HuH-7 (cell line): ENCODE measurements around the gene IMPA2.
A peak's percentile ranks its signal among the peaks of the same experiment; 100 is the strongest.
"Not testable (repeated sequence)": the region's sequence is repeated elsewhere in the genome, so short reads cannot be mapped to it uniquely, and the experiment has no call there.

Experiments
- DNase-seq: peaks from one replicate; pipeline ENCODE4 v3.0.0; 2011; ENCODE audit warnings: low spot score

Gene IMPA2

GRCh38 chr18:11981192-11981542 is at the start of gene IMPA2:
TSS of gene IMPA2 (plus strand) at chr18:11981507. CDS start at chr18:11981670, 163 bp downstream.
- no peak for DNase-seq

DNA sequence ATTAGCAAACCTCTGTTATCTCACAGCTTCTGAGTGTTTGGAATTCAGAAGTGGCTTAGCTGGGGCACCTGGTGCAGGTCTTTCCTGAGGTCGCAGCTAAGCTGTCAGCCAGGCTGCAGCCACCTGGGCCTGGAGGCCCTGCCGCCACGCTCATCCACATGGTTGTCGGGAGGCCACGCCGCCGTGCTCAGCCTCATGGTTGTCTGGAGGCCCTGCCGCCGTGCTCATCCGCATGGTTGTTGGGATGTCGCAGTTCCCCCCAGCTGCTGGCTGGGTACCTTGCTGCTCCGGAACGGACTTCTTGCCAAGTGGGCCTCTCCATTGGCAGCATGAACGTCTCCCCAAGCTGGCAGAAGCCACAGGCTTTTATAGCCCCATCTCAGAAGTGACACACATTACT is 48.9 kb upstream of the IMPA2 start:
- DNase-seq, result no peak

DNA sequence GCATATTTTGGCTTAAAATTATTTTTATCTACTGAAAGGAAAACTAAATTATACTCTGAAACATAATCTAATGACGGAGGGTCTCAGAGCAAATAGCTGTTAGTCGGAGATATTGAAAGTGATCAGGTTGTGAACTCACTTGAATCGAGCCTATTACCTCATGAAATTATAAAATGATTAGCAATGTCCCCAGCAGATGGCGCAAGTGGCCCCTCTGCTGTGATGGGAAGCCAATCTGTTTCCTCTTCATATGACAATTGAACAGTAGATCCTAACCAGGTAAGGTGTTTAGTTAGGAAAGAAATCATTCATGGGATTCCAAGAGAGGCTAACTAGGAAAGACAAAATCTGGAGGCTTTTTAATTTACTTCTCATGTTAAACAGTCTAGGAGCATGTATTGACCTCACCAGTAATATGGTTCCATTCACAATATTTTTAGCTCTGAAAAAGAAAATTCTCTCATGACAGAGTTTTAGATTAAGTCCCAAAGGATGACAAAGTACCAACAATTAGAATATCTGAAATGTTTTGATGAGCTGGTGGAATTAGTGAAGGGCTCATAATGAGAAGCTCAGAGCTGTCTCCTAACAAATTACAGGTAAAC is 43.3 kb upstream of the IMPA2 start:
- DNase-seq, result peak; percentile 91

DNA sequence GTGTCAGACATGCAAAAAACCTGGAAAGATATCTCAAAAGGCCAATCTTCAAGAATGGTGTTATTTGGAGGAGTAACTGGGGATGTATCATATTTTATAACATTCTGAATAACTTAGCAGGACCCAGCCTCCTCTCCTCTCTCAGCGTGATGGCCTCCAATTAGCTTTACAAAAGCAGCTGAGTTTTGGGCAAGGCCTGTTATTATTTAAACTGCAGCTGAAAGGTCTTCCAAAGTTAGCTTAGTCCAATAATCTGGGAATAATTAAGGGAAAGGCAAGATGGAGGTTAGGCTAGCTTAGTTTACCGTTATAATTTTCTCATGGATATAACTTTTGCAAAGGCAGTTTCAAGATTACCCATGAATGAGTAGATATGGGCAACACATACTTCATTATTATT is 40.4 kb upstream of the IMPA2 start:
- no peak for DNase-seq

- no peak for DNase-seq
Observed at GRCh38 chr18:11943551-11943950, 37.8 kb upstream of the IMPA2 start.

- DNase-seq, result no peak
Observed at GRCh38 chr18:11944252-11944651, 37.1 kb upstream of the IMPA2 start.

DNA sequence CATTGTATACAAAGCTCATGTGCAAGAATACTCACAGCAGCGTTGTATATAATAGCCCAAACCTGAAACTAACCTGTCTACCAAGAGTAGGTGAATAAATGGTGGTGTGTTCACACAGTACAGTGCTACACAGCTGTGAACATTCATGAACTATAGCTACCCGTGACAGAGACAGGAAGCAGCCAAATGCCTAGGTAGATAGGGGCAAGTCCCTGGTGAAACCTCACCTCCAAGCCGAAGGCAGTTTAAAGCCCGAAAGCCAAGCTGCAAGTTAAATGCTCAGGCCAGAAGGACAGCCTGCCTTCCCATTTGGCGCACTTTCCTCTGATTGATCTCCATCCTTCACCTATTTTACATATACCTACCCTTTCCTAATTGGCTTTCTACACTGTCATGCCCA is 36.5 kb upstream of the IMPA2 start:
- DNase-seq, result no peak

DNA sequence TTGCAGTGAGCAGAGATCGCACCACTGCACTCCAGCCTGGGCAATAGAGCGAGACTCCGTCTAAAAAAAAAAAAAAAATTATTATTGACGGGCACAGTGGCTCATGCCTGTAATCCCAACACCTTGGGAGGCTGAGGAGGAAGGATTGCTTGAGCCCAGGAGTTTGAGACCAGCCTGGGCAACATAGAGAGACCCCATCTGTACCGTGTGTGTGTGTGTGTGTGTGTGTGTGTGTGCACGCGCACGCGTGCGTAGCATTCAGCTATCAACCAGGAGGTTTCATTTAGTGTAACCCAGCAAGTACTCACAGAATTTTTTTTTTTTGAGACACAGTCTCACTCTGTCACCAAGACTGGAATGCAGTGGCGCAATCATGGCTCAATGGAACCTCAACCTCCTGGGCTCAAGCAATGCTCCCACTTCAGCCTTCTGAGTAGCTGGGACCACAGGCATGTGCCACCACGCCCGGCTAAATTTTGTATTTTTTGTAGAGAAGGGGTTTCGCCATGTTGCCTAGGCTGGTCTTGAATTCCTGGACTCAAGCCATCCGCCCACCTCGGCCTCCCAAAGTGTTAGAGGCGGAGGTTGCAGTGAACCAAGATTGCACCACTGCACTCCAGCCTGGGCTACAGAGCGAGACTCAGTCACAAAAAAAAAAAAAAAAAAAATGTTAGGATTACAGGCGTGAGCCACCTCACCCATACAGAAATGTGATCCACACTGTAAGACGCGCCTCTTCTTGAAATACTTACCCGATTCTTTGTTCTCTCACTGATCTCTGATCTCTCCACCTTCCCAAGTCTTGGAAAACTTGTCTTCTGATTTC is 35.3 kb upstream of the IMPA2 start:
- DNase-seq, result not testable (repeated sequence)

DNA sequence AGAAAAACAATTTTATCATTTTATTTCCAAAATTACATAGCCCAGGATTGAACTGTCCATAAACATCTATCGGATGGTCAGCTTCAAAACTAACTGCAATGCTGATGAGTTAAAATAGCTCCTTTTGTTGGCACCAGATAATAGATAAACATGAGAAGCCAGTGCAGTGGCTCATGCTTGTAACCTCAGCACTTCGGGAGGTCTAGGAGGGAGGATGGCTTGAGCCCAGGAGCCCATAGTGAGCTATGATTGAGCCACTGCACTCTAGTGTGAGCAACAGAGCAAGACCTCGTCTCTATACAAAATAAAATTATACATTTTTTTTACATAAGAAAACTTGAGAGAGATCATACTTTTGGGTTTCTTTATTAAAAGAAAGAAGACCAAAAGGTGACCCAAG is 34.6 kb upstream of the IMPA2 start:
- DNase-seq, result no peak

DNA sequence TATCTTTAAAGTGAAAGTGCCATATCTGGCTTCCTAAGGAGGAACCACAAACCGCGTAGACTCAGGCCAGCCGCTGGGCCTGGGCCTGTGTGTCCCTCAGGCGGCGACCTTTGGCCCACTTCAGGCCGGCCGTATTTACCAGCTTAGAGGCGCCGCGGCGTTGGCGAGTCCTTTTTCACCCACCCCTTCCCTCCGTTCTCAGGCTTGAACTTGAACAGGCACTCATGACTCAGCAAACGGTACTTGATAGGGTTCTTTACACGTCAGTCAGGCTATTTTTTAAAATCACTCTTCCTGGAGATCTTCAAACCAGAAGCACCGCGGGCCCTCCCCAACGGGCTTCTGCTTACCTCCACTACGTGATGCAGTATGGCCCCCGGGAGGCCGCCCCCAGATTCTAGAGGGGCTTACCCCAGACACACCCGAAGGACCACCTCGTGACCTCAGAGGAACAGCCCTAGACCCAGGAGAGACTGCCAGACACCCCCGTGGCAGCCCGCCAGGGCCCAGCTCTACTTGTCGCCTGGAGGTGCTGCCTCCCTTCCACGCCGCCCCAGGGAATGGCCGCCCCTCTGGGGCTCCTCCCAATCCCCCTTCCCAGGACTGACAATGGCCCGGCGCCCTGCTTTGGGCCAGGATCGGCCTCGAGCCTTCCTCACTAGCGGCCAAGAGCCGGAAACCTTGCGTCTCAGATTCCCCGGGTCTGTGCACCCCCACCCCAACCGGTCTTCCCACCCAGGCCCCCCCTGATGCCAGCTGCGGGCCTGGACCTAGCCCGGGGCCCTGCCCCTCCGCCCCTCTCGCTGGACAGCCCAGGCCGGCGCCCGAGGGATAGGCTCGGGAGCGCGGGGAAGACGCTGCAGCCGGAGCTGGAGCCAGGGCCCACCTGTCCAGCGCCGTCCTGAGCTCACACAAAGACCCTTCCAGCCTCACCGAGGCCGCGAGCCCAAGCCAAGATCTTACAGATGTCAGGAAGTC is 33.8 kb upstream of the IMPA2 start:
- peak; percentile 82 for DNase-seq

DNA sequence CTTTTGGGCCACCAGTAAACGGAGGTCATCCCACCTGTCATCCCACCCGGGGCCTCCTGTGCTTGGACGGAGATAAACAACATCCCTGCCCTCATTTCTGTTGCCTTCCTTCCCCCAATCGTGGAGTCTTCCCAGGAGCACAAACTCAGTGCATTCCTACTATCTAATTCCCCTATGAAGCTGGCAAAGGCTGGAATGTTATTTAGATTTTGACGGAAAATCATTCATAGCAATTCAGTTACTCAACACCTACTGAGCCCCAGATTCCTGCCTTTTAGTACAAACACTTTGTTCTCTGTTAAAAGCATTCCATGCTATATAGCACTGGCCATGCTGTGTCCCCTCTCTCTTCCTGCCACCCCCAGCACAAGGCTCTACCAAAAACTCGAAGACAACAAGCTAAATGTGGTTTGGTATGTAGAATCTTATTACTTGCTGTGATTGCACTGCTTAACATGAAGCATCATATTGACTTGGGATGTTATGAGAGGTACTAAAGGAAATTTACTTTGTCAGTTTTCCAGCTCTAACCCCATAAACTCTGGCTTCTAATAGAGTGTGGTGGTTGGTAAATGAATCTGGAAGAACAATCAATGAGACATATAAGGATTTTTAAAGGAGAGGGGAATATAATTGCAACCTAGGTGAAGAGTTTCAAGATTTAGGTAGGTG is 32.3 kb upstream of the IMPA2 start:
- DNase-seq, result no peak

GRCh38 chr18:11950824-11951223 is 30.5 kb upstream of the IMPA2 start:
- DNase-seq, result no peak

DNA sequence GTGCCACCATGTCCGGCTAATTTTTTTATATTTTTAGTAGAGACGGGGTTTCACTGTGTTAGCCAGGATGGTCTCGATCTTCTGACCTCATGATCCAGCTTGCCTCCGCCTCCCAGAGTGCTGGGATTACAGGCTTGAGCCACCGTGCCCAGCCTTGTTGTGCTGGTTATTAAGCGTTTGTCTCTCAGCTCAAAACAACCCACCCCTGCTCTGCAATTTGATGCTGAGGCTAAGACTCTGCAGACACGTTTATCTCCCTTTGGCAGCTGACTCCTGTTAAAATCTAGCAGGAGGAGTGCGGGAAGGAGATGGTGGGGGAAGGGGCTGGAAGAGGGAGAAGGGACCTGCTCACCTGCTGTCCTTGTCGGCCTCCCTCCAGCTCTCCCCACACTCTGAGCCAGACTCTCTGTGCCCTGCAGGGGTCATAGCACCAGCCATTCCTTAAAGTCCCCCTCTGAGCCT is 29.9 kb upstream of the IMPA2 start:
- no peak for DNase-seq

DNA sequence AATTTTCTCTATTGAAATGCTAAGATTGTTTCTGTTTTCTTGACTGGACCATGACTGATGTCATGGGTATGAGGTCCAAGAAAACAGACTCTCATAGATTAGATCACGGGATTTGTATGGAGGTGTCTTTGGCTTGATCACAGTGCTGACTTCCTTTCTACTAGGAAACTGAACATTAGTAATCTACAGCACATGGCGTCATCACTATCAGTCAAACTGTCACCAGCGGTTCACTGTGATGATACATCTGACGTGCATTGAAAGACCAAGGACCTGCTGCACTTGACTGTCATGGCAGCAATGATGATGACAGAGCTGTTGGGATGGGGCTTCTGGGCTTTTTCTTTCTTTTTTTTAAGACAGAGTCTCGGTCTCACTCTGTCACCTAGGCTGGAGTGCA is 28.2 kb upstream of the IMPA2 start:
- no peak for DNase-seq

DNA sequence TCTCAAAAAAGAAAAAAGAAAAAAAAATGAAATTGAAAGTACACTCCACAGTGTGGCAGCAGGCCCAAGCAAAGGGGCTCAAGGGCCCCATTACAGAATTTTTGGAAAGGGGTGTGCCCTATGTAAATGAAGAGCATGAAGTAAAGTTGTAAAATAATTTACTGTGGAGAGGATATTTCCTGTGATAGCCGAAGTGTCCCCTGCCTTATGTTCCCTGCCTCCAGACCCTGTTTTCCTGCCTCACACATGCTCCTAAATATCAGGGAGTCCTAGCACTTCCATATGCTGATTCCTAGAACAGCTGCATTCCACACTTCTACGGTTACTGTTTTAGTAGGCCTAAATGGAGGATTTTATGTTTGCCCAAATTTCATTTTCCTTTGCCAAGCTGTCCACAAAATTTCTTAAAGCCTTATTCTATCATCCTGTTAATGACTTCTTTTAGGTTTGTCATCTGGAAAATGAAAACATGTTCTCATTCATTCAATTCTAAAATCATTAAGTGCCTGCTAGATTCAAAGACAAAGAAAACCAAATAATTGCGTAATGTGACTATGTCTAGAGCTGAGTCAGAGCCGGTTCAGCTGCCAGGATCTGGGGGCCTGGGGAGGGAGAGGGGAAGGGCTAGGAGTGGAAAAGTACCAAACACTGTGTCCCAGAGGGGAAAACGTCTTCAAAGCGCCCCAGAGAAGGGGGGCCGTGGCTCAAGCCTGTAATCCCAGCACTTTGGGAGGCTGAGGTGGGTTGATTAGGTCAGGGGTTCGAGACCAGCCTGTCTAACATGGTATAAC is 25.9 kb upstream of the IMPA2 start:
- peak; percentile 88 for DNase-seq

GRCh38 chr18:11956371-11957308 is 24.7 kb upstream of the IMPA2 start:
- DNase-seq, result no peak

- no peak for DNase-seq
Observed at GRCh38 chr18:11957636-11958035, 23.7 kb upstream of the IMPA2 start.

DNA sequence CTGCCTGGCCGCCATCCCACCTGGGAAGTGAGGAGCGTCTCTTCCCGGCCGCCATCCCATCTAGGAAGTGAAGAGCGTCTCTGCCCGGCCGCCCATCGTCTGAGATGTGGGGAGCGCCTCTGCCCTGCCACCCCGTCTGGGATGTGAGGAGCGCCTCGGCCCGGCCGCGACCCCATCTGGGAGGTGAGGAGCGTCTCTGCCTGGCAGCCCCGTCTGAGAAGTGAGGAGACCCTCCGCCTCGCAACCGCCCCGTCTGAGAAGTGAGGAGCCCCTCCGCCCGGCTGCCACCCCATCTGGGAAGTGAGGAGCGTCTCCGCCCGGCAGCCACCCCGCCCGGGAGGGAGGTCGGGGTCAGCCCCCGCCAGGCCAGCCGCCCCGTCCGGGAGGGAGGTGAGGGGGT is 21.7 kb upstream of the IMPA2 start:
- DNase-seq, result not testable (repeated sequence)

DNA sequence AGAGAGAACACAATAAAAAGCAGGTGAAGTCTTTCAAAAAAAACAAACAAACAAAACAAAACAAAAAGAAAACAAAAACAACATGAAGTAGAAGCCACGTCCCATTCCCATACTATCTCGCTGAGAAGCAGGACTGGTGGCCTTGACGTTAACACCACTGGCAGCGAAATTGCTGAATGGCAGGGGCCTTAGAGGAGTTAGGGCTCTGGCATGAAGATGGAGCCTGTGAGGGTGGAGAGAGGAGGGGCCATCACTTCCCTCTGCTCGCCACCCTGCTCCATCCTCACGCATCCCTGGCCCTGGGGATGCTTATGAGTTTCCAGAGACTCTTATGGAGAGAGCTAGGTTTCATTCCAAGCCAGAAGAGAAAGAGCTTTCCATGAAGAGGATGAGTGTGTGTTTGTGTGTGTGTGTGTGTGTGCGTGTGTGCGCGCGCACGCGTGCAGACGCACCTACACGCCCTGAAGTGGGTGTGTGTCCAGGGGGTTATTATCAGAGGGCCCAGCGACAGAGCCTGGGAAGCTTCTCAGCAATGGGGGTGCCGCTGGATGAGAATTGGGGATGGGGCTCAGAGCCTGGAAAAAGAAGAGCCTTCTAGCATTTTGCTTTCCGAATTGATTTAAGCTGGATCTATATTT is 20.4 kb upstream of the IMPA2 start:
- DNase-seq, result no peak

GRCh38 chr18:11962597-11962996 is 18.7 kb upstream of the IMPA2 start:
- no peak for DNase-seq
